IMR-90 (cell line): ENCODE measurements around the gene PARD6G.

ENCODE experiments used
- BHLHE40 ChIP-seq: fragments of 150-350 bp; IDR thresholded peaks from 2 replicates; pipeline ENCODE4 v1.6.1; 2016; ENCODE audit warnings: mild to moderate bottlenecking, low read depth, low read length
- CEBPB ChIP-seq: IDR thresholded peaks from 2 replicates; pipeline ENCODE4 v1.6.1; 2012; ENCODE audit warnings: low read depth, low read length, improper control_type of control experiment
- MAFK ChIP-seq: IDR thresholded peaks from 2 replicates; pipeline ENCODE4 v1.6.1; 2012; ENCODE audit warnings: low read depth, low read length, improper control_type of control experiment
- MAZ ChIP-seq: IDR thresholded peaks from 2 replicates; pipeline ENCODE4 v1.6.1; 2012; ENCODE audit warnings: low read depth, mild to moderate bottlenecking, low read length, improper control_type of control experiment, moderate library complexity, borderline replicate concordance
- MXI1 ChIP-seq: IDR thresholded peaks from 2 replicates; pipeline ENCODE4 v1.6.1; 2012; ENCODE audit warnings: low read depth, mild to moderate bottlenecking, low read length, moderate library complexity, borderline replicate concordance
- POLR2A ChIP-seq: IDR thresholded peaks from 2 replicates; pipeline ENCODE4 v1.6.1; 2012; ENCODE audit warnings: mild to moderate bottlenecking, low read depth, low read length
- RAD21 ChIP-seq: IDR thresholded peaks from 2 replicates; pipeline ENCODE4 v1.6.1; 2012; ENCODE audit warnings: low read length, improper control_type of control experiment
- RCOR1 ChIP-seq: IDR thresholded peaks from 2 replicates; pipeline ENCODE4 v1.6.1; 2012; ENCODE audit warnings: mild to moderate bottlenecking, low read length, improper control_type of control experiment; ENCODE audit not compliant: insufficient replicate concordance
- RFX5 ChIP-seq: IDR thresholded peaks from 2 replicates; pipeline ENCODE4 v1.8.0; 2012; ENCODE audit warnings: low read depth, mild to moderate bottlenecking, low read length, moderate library complexity
- TF ChIP-seq, protein P1 (sequence below): conservative IDR thresholded peaks from 2 replicates; pipeline ENCODE4 v1.5.1; 2012; ENCODE audit warnings: mild to moderate bottlenecking, low read depth, low read length, improper control_type of control experiment
- TF ChIP-seq, protein P2 (sequence below): fragments of 150-350 bp; IDR thresholded peaks from 2 replicates; pipeline ENCODE4 v1.6.1; 2017; ENCODE audit warnings: mild to moderate bottlenecking, antibody characterized with exemption, low read length, low read depth
- TF ChIP-seq, protein P3 (sequence below): fragments of 150-350 bp; IDR thresholded peaks from 2 replicates; pipeline ENCODE4 v1.6.1; 2016; ENCODE audit warnings: low read depth, mild to moderate bottlenecking, low read length, moderate library complexity, borderline replicate concordance

DNA sequence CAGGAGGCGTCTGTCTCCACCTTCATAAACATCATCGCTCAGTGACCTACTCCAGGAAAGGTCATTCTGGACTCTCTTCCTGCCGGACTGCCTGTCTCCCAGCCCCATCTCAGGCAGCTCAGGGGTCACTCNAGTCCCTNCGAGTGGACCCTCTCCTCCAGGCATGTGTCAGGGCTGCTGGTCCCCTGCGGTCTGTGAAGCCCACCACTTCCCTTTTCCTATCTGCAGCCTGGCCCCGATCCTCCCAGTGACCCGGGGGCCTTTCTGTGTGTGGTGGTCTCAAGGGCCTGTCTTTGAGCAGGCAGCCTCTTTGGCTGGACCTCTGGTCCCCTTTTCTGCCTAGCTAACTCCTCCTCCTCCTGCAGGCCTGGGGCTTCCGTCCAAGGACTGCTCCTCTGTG lies 5.9 kb upstream of the PARD6G start:
- TF ChIP-seq, protein P1, sequence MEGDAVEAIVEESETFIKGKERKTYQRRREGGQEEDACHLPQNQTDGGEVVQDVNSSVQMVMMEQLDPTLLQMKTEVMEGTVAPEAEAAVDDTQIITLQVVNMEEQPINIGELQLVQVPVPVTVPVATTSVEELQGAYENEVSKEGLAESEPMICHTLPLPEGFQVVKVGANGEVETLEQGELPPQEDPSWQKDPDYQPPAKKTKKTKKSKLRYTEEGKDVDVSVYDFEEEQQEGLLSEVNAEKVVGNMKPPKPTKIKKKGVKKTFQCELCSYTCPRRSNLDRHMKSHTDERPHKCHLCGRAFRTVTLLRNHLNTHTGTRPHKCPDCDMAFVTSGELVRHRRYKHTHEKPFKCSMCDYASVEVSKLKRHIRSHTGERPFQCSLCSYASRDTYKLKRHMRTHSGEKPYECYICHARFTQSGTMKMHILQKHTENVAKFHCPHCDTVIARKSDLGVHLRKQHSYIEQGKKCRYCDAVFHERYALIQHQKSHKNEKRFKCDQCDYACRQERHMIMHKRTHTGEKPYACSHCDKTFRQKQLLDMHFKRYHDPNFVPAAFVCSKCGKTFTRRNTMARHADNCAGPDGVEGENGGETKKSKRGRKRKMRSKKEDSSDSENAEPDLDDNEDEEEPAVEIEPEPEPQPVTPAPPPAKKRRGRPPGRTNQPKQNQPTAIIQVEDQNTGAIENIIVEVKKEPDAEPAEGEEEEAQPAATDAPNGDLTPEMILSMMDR: no peak
- TF ChIP-seq MAZ (no peak), RCOR1 (no peak), POLR2A (no peak), CEBPB (no peak), RFX5 (no peak), MAFK (no peak), RAD21 (no peak), MXI1 (no peak), BHLHE40 (no peak)
- TF ChIP-seq, protein P2, sequence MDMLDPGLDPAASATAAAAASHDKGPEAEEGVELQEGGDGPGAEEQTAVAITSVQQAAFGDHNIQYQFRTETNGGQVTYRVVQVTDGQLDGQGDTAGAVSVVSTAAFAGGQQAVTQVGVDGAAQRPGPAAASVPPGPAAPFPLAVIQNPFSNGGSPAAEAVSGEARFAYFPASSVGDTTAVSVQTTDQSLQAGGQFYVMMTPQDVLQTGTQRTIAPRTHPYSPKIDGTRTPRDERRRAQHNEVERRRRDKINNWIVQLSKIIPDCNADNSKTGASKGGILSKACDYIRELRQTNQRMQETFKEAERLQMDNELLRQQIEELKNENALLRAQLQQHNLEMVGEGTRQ: no peak
- TF ChIP-seq, protein P3, sequence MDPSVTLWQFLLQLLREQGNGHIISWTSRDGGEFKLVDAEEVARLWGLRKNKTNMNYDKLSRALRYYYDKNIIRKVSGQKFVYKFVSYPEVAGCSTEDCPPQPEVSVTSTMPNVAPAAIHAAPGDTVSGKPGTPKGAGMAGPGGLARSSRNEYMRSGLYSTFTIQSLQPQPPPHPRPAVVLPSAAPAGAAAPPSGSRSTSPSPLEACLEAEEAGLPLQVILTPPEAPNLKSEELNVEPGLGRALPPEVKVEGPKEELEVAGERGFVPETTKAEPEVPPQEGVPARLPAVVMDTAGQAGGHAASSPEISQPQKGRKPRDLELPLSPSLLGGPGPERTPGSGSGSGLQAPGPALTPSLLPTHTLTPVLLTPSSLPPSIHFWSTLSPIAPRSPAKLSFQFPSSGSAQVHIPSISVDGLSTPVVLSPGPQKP: no peak
